Karpas-422 (cell line): Measurements from ENCODE around the gene TRIOBP. TPM values are rescaled to one million over a fixed set of nuclear protein-coding genes. Genes with fewer than 3 reads are reported as not detected.

Experiments
- DNase-seq: peaks from one replicate; pipeline ENCODE4 v3.0.0-alpha.2; 2015
- H2AFZ ChIP-seq: fragments of 200-600 bp; sonication (generic); 2 replicates; pipeline ENCODE4 v1.6.1; 2014; ENCODE audit warnings: antibody characterized with exemption, low read length, mixed read lengths
- H3K27ac ChIP-seq: fragments of 200-600 bp; sonication (generic); 2 replicates; pipeline ENCODE4 v1.5.1; 2014; ENCODE audit warnings: mild to moderate bottlenecking, low read length, moderate library complexity
- H3K27me3 ChIP-seq: fragments of 200-600 bp; sonication (generic); 2 replicates; pipeline ENCODE4 v1.6.1; 2014; ENCODE audit warnings: low read length, mixed read lengths
- H3K36me3 ChIP-seq: fragments of 200-600 bp; sonication (generic); 2 replicates; pipeline ENCODE4 v1.6.1; 2014; ENCODE audit warnings: low read length, mixed read lengths; ENCODE audit not compliant: insufficient read depth
- H3K4me1 ChIP-seq: fragments of 200-600 bp; sonication (generic); 2 replicates; pipeline ENCODE4 v1.6.1; 2014; ENCODE audit warnings: mild to moderate bottlenecking, low read length, mixed read lengths
- H3K4me2 ChIP-seq: fragments of 200-600 bp; sonication (generic); 2 replicates; pipeline ENCODE4 v1.6.1; 2014; ENCODE audit warnings: low read length, low read depth, mild to moderate bottlenecking; ENCODE audit not compliant: poor library complexity, severe bottlenecking
- H3K4me3 ChIP-seq: fragments of 200-600 bp; sonication (generic); 2 replicates; pipeline ENCODE4 v1.5.1; 2014; ENCODE audit warnings: mild to moderate bottlenecking, antibody characterized with exemption, low read length, mixed read lengths
- H3K79me2 ChIP-seq: fragments of 200-600 bp; sonication (generic); 2 replicates; pipeline ENCODE4 v1.6.1; 2014; ENCODE audit warnings: mild to moderate bottlenecking, low read length, mixed read lengths
- H3K9ac ChIP-seq: fragments of 200-600 bp; sonication (generic); 2 replicates; pipeline ENCODE4 v1.6.0; 2014; ENCODE audit warnings: low read length
- H3K9me2 ChIP-seq: fragments of 200-600 bp; sonication (generic), shearing (Covaris generic); replicated peaks from 2 replicates; pipeline ENCODE4 v1.6.0; 2014; ENCODE audit warnings: mild to moderate bottlenecking, low read length, moderate library complexity; ENCODE audit not compliant: insufficient read depth
- H3K9me3 ChIP-seq: fragments of 300-700, 200-600 bp; sonication (generic); 2 replicates; pipeline ENCODE4 v1.6.1; 2014; ENCODE audit warnings: low read length, mixed read lengths
- H4K20me1 ChIP-seq: fragments of 200-600 bp; sonication (generic); 2 replicates; pipeline ENCODE4 v1.6.1; 2014; ENCODE audit warnings: mild to moderate bottlenecking, antibody characterized with exemption, low read length, low read depth; ENCODE audit not compliant: insufficient read depth
- total RNA-seq: library from RNA; depleted of rRNA; stranded (reverse); fragments of >200 nt; shearing (Covaris generic); gene quantifications from 2 replicates; pipeline ENCODE4 v1.2.3, GENCODE V29; 2014; ENCODE audit warnings: low replicate concordance

The TRIOBP gene
- total RNA-seq, 1 experiment from 2014 or later, result 14.6 TPM

- H3K36me3 ChIP-seq, result no peaks in the 10 kb centered on the region
- H3K4me2 ChIP-seq, result no peak overlapping the region
- H3K27ac ChIP-seq, result no peak overlapping the region
Measured at GRCh38 chr22:37734964-37735451, 38.2 kb downstream of the TRIOBP start.

GRCh38 chr22:37739035-37739434 is 42.2 kb downstream of the TRIOBP start:
- H2AFZ ChIP-seq, result no peak overlapping the region
- no peak overlapping the region for H3K4me3 ChIP-seq
- H3K27me3 ChIP-seq, result no peaks in the 10 kb centered on the region
- no peak overlapping the region for H3K9ac ChIP-seq
- no peaks in the 10 kb centered on the region for H3K9me3 ChIP-seq
- H3K9me2 ChIP-seq, result no peaks in the 10 kb centered on the region
- no peaks in the 10 kb centered on the region for H3K4me1 ChIP-seq
- DNase-seq, result no peak
- no peak overlapping the region for H3K27ac ChIP-seq
- no peaks in the 10 kb centered on the region for H4K20me1 ChIP-seq
- H3K79me2 ChIP-seq, result no peaks in the 10 kb centered on the region
- no peaks in the 10 kb centered on the region for H3K36me3 ChIP-seq
- no peak overlapping the region for H3K4me2 ChIP-seq

More at GRCh38 chr22:37734964-37735451, 38.2 kb downstream of the TRIOBP start:
- no peaks in the 10 kb centered on the region for H4K20me1 ChIP-seq
- H3K9me2 ChIP-seq, result no peaks in the 10 kb centered on the region
- H3K4me1 ChIP-seq, result no peaks in the 10 kb centered on the region
- no peaks in the 10 kb centered on the region for H3K9me3 ChIP-seq
- no peaks in the 10 kb centered on the region for H3K27me3 ChIP-seq
- no peak overlapping the region for H3K4me3 ChIP-seq
- no peaks in the 10 kb centered on the region for H3K79me2 ChIP-seq
- H3K9ac ChIP-seq, result no peak overlapping the region
- no peak overlapping the region for H2AFZ ChIP-seq
- no peak for DNase-seq

GRCh38 chr22:37739611-37740049 is 42.8 kb downstream of the TRIOBP start:
- Histone ChIP-seq H3K4me2 (no peak overlapping the region), H3K27me3 (no peaks in the 10 kb centered on the region), H3K9me2 (no peaks in the 10 kb centered on the region), H3K9ac (no peak overlapping the region), H3K79me2 (no peaks in the 10 kb centered on the region), H3K4me3 (no peak overlapping the region), H2AFZ (no peak overlapping the region), H3K9me3 (no peaks in the 10 kb centered on the region), H4K20me1 (no peaks in the 10 kb centered on the region), H3K4me1 (peaks cover 4% of the 10 kb centered on the region; the same call in 1 of the 2 replicates), H3K36me3 (no peaks in the 10 kb centered on the region), H3K27ac (no peak overlapping the region)
- no peak for DNase-seq

- H3K9ac ChIP-seq, result no peak overlapping the region
- H2AFZ ChIP-seq, result no peak overlapping the region
- no peaks in the 10 kb centered on the region for H4K20me1 ChIP-seq
- no peak overlapping the region for H3K4me3 ChIP-seq
- H3K27ac ChIP-seq, result no peak overlapping the region
- no peaks in the 10 kb centered on the region for H3K9me2 ChIP-seq
- no peak for DNase-seq
- H3K4me2 ChIP-seq, result no peak overlapping the region
- no peaks in the 10 kb centered on the region for H3K27me3 ChIP-seq
- no peaks in the 10 kb centered on the region for H3K9me3 ChIP-seq
- no peaks in the 10 kb centered on the region for H3K36me3 ChIP-seq
- H3K4me1 ChIP-seq, result peaks cover 12% of the 10 kb centered on the region
- peaks cover 8% of the 10 kb centered on the region for H3K79me2 ChIP-seq
Measured at GRCh38 chr22:37740455-37741311, 43.8 kb downstream of the TRIOBP start.

- Histone ChIP-seq H3K4me2 (no peak overlapping the region), H3K4me3 (no peak overlapping the region), H3K4me1 (peaks cover 12% of the 10 kb centered on the region), H4K20me1 (no peaks in the 10 kb centered on the region), H3K27me3 (no peaks in the 10 kb centered on the region), H3K9me3 (no peaks in the 10 kb centered on the region), H3K27ac (no peak overlapping the region), H2AFZ (no peak overlapping the region), H3K36me3 (no peaks in the 10 kb centered on the region), H3K9me2 (no peaks in the 10 kb centered on the region), H3K79me2 (peaks cover 9% of the 10 kb centered on the region), H3K9ac (no peak overlapping the region)
- DNase-seq, result no peak
Measured at GRCh38 chr22:37741312-37741795, 44.5 kb downstream of the TRIOBP start.

GRCh38 chr22:37742376-37743171 is 45.7 kb downstream of the TRIOBP start:
- H3K27ac ChIP-seq, result no peak overlapping the region
- no peaks in the 10 kb centered on the region for H3K9me2 ChIP-seq
- no peak overlapping the region for H3K4me2 ChIP-seq
- no peak overlapping the region for H3K4me3 ChIP-seq
- peaks cover 21% of the 10 kb centered on the region for H3K79me2 ChIP-seq
- H3K4me1 ChIP-seq, result peaks cover 18% of the 10 kb centered on the region
- no peak for DNase-seq
- no peak overlapping the region for H2AFZ ChIP-seq
- H3K9ac ChIP-seq, result no peak overlapping the region
- H3K27me3 ChIP-seq, result no peaks in the 10 kb centered on the region
- no peaks in the 10 kb centered on the region for H3K36me3 ChIP-seq
- no peaks in the 10 kb centered on the region for H3K9me3 ChIP-seq
- no peaks in the 10 kb centered on the region for H4K20me1 ChIP-seq

GRCh38 chr22:37744589-37744988 is 47.7 kb downstream of the TRIOBP start:
- peak overlapping the region; percentile 94 for H3K4me3 ChIP-seq
- H3K4me1 ChIP-seq, result peaks cover 25% of the 10 kb centered on the region
- H3K79me2 ChIP-seq, result peaks cover 41% of the 10 kb centered on the region
- no peaks in the 10 kb centered on the region for H3K27me3 ChIP-seq
- peak overlapping the region; percentile 95 for H3K9ac ChIP-seq
- no peak overlapping the region for H2AFZ ChIP-seq
- H3K9me2 ChIP-seq, result no peaks in the 10 kb centered on the region
- H4K20me1 ChIP-seq, result no peaks in the 10 kb centered on the region
- peak overlapping the region; percentile 96 for H3K4me2 ChIP-seq
- no peak overlapping the region for H3K27ac ChIP-seq
- no peaks in the 10 kb centered on the region for H3K9me3 ChIP-seq
- no peak for DNase-seq
- no peaks in the 10 kb centered on the region for H3K36me3 ChIP-seq
